Spleen (tissue), 11 donors: Measurements from ENCODE around the gene BUB1B. TPM values are rescaled to one million over a fixed set of nuclear protein-coding genes. Genes with fewer than 3 reads are reported as not detected.

Experiments used
- DNase-seq: peaks from one replicate; pipeline ENCODE4 v3.0.0-alpha.2; 2020
- H3K27ac ChIP-seq, 8 donors: fragments of 200-600 bp; sonication (generic) in 7 of 8; 1 replicate in 4 of 8; 2 replicates in 4 of 8; pipeline versions ENCODE4 v1.5.0 to v1.8.0; 2016 to 2021; ENCODE audit warnings: inconsistent platforms in 4 of 8, mild to moderate bottlenecking in 4 of 8, moderate library complexity in 1 of 8
- H3K27me3 ChIP-seq, 7 donors: fragments of 200-600 bp; sonication (generic) in 6 of 7; replicated peaks in 1 of 7; 1 replicate in 4 of 7; 2 replicates in 3 of 7; pipeline versions ENCODE4 v1.5.0 to v1.8.0; 2016 to 2021; ENCODE audit warnings: inconsistent platforms in 3 of 7, mild to moderate bottlenecking in 1 of 7
- H3K36me3 ChIP-seq, 6 donors: fragments of 200-600 bp; sonication (generic) in 5 of 6; 1 replicate in 4 of 6; 2 replicates in 2 of 6; pipeline versions ENCODE4 v1.5.0 to v1.8.0; 2016 to 2021; ENCODE audit warnings: inconsistent platforms in 2 of 6
- H3K4me1 ChIP-seq, 6 donors: fragments of 200-600 bp; sonication (generic) in 5 of 6; 1 replicate in 3 of 6; 2 replicates in 3 of 6; pipeline versions ENCODE4 v1.5.0 to v1.8.0; 2016 to 2021; ENCODE audit warnings: inconsistent platforms in 3 of 6
- H3K4me3 ChIP-seq, 8 donors: fragments of 200-600 bp; sonication (generic) in 7 of 8; 1 replicate in 4 of 8; 2 replicates in 4 of 8; pipeline versions ENCODE4 v1.5.0 to v1.8.0; 2016 to 2021; ENCODE audit warnings: inconsistent platforms in 4 of 8, mild to moderate bottlenecking in 4 of 8, moderate library complexity in 2 of 8
- H3K9me3 ChIP-seq, 8 donors: fragments of 200-600 bp; sonication (generic) in 7 of 8; 1 replicate in 4 of 8; 2 replicates in 4 of 8; pipeline versions ENCODE4 v1.5.0 to v1.8.0; 2016 to 2021; ENCODE audit warnings: inconsistent platforms in 4 of 8
- POLR2A ChIP-seq, 3 donors: fragments of 450-650 bp; IDR thresholded peaks; one replicate each; pipeline ENCODE4 v1.5.1; 2017; ENCODE audit warnings: antibody characterized with exemption in 3 of 3, mild to moderate bottlenecking in 1 of 3
- POLR2AphosphoS5 ChIP-seq, 3 donors: sonication (generic); formaldehyde crosslinking; IDR thresholded peaks; one replicate each; pipeline ENCODE4 v1.5.1; 2017; ENCODE audit warnings: antibody characterized with exemption in 3 of 3
- WGBS, 5 donors: extraction: QIAGEN DNeasy Blood & Tissue Kit in 3 of 5; methylation state at CpG; one replicate each; pipeline versions ENCODE4 v1.1.5 to v1.1.7; 2013 to 2018; 5-methylcytosine and 5-hydroxymethylcytosine counted together
- intact Hi-C: fragments of 100-400 bp; cut with DNase I; formaldehyde crosslinking; loops from one replicate; pipeline ENCODE4 v1.15.0; 2023; ENCODE audit warnings: low total_unique reads
- polyA plus RNA-seq, 3 donors: library from polyadenylated mRNA; stranded (reverse); fragments of 200-250 nt; gene quantifications; one replicate each; pipeline ENCODE4 v1.2.1, GENCODE V29; 2013
- total RNA-seq, 7 donors: library from RNA; depleted of rRNA in 3 of 7; stranded (reverse); fragments of >200 nt in 3 of 7; fragmentation: NEBNext Ultra II Directional in 4 of 7; extraction: Animal tissue kit (Norgen Biotek cat#: 25700) in 4 of 7; gene quantifications; one replicate each; pipeline versions ENCODE4 v1.1.0 to v1.2.1, GENCODE V29; 2016 to 2021
- TF ChIP-seq, protein P1 (sequence below), 11 experiments: fragments of 200-600 bp in 7 of 11; fragments of 450-650 bp in 4 of 11; sonication (generic) in 4 of 11; IDR thresholded peaks in 8 of 11; conservative IDR thresholded peaks in 3 of 11; 1 replicate in 7 of 11; 2 replicates in 4 of 11; pipeline versions ENCODE4 v1.4.0 to v1.8.0; 2016 to 2021; ENCODE audit warnings: antibody characterized with exemption in 11 of 11, inconsistent platforms in 4 of 11, mild to moderate bottlenecking in 1 of 11
- donor health status: healthy with polysubstance abuse.
- donor health status: DM: no; HTN: no; CAD: no; lungs with moderate emphysema.
- donor health status: DM: no; HTN: no; CAD: no.
- donor health status: Bipolar disorder and iron deficiency.
- donor health status: healthy.
- donor health status: DM: no; HTN: no; CAD: no.
- donor health status: DM: yes; HTN: yes; CAD: no.

Gene BUB1B
- total and polyA plus RNA-seq, 10 donors = 1.2 to 11.8 (median 6.3) TPM

DNA sequence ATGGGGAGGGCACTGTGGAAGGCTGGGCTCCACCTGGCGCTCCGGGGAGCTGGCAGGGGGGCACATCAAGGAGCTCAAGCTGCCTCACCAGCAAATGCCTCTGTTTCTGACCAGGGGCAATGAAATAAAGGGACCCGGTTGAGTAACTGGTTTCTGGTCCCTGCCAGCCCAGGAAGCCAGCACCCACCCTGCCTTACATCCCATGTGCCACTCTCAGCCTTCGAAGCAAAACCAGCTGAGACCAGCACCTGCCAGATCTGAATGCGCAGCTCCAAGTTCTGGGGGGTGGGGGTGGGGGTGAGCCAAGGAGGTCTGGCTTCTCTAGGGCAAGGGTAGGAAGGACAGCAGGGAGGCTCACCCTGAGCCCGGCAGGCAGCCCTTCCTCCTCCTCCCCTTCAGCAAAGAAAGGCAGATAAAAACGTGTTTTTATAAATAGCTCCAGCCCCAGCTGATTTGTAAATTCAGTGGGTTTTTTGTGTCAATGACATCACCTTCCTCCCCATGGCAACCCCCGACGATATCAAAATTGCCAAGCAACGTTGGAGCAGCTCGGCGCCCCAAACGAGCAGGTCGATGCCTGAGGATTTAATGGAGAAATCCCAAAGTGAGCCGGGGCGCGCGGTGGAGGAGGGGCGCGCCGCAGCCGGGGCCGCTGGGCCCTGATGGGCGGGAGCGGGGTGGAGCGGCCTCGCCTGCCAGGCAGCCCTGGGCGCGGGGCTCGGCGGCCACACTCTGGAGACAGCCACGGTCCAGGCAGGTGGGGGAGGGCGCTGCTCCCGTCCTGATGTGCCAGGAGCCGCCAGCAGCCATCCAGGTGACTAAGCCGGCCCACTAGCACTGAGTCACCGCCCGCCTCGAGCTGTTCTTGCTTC lies 77.9 kb downstream of the BUB1B start, which contains the start of gene PAK6:
PAK6 (plus strand) TSS at position 532 of the 872 bp plus-strand sequence. CDS start 25,723 bp downstream, outside the sequence.
- peak within 1 kb of the TSS in 6 of 8 donors; percentile 16 to 59 (median 17) for H3K4me3 ChIP-seq
- intact Hi-C loops = no loop called here

DNA sequence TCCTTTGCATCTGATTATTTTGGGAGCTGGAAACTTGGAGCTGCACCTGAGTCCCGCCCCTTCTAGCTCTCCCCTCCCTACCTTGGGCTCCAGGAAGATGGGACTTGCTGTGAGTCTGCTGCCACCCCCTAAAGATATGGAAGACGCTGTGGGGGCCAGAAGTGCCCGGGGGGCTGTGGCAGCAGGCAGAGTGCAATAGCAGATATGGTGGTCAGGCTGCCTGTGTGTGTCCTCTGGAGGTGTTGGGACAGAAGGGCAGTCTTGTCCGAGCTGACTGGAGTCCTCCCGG lies 78.5 kb downstream of the BUB1B start:
- H3K4me3 ChIP-seq = peak overlapping the region in 4 of 8 donors; percentile 16 to 59 (median 24)
- H3K27me3 ChIP-seq = peaks cover 0 to 33% (median 11%) of the 10 kb centered on the region in 7 donors
- 36 to 64% (median 49%) methylated on average over 5 of the region's 5 CpGs for WGBS, 5 donors
- TF ChIP-seq POLR2AphosphoS5 (IDR thresholded peaks at IDR 0.05) = no peak
- TF ChIP-seq, protein P1, sequence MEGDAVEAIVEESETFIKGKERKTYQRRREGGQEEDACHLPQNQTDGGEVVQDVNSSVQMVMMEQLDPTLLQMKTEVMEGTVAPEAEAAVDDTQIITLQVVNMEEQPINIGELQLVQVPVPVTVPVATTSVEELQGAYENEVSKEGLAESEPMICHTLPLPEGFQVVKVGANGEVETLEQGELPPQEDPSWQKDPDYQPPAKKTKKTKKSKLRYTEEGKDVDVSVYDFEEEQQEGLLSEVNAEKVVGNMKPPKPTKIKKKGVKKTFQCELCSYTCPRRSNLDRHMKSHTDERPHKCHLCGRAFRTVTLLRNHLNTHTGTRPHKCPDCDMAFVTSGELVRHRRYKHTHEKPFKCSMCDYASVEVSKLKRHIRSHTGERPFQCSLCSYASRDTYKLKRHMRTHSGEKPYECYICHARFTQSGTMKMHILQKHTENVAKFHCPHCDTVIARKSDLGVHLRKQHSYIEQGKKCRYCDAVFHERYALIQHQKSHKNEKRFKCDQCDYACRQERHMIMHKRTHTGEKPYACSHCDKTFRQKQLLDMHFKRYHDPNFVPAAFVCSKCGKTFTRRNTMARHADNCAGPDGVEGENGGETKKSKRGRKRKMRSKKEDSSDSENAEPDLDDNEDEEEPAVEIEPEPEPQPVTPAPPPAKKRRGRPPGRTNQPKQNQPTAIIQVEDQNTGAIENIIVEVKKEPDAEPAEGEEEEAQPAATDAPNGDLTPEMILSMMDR (IDR thresholded peaks at IDR 0.05 in 8 of 11, conservative IDR thresholded peaks at IDR 0.05 in 3 of 11) = no peak
- TF ChIP-seq POLR2A (IDR thresholded peaks at IDR 0.05) = no peak
- DNase-seq = no peak
- H3K27ac ChIP-seq = no peak overlapping the region
- no peaks in the 10 kb centered on the region for H3K36me3 ChIP-seq
- H3K9me3 ChIP-seq = no peaks in the 10 kb centered on the region
- intact Hi-C loops = no loop called here
- H3K4me1 ChIP-seq = peaks cover 3 to 34% (median 25%) of the 10 kb centered on the region in 6 donors

More for the DNA sequence above, 77.9 kb downstream of the BUB1B start, which contains the start of gene PAK6:
- WGBS, 5 donors = 7 to 18% (median 8%) methylated on average over 23 to 39 of the region's 39 CpGs
- Histone ChIP-seq H3K27me3 (peaks cover 0 to 33% (median 11%) of the 10 kb centered on the region in 7 donors), H3K9me3 (no peaks in the 10 kb centered on the region), H3K36me3 (no peaks in the 10 kb centered on the region), H3K4me1 (peaks cover 3 to 37% (median 25%) of the 10 kb centered on the region in 6 donors), H3K27ac (no peak within 1 kb of the TSS)
- no peak for DNase-seq
- TF ChIP-seq POLR2A (IDR thresholded peaks at IDR 0.05) (no peak), POLR2AphosphoS5 (IDR thresholded peaks at IDR 0.05) (no peak)
- TF ChIP-seq, protein P1 (IDR thresholded peaks at IDR 0.05 in 8 of 11, conservative IDR thresholded peaks at IDR 0.05 in 3 of 11) = no peak

- peak overlapping the region in 1 of 8 donors; percentile 59 for H3K4me3 ChIP-seq
- 82 to 91% (median 87%) methylated on average over 17 to 19 of the region's 19 CpGs for WGBS, 5 donors
- no peaks in the 10 kb centered on the region for H3K9me3 ChIP-seq
- DNase-seq = peak; percentile 69
- no peak overlapping the region for H3K27ac ChIP-seq
- H3K36me3 ChIP-seq = no peaks in the 10 kb centered on the region
- H3K4me1 ChIP-seq = peaks cover under 1 to 27% (median 19%) of the 10 kb centered on the region in 6 donors
- TF ChIP-seq, protein P1 (IDR thresholded peaks at IDR 0.05 in 8 of 11, conservative IDR thresholded peaks at IDR 0.05 in 3 of 11) = no peak
- no peak for TF ChIP-seq POLR2AphosphoS5 (IDR thresholded peaks at IDR 0.05)
- no peak for TF ChIP-seq POLR2A (IDR thresholded peaks at IDR 0.05)
- peaks cover 0 to 33% (median 11%) of the 10 kb centered on the region in 7 donors for H3K27me3 ChIP-seq
- intact Hi-C loops = no loop called here
Observed at GRCh38 chr15:40239693-40240618, 79.1 kb downstream of the BUB1B start.
